Measurements from ENCODE around the gene PCSK1. TPM values are rescaled to one million over a fixed set of nuclear protein-coding genes. Genes with fewer than 3 reads are reported as not detected.

Gene PCSK1
- total RNA-seq (2021; ENCODE audit: unreplicated experiment) (not detected), Bru-seq, nascent RNA (percentile 4 among the genes with signal in this experiment), BruChase-seq, experiment 1, labeled RNA remaining after a 2-hour chase (not detected), BruChase-seq, experiment 2, labeled RNA remaining after a 6-hour chase (percentile 3 among the genes with signal in this experiment)
- not detected for polyA plus RNA-seq (2012; ENCODE audit: insufficient read length)
- long read RNA-seq, result 0 reads

DNA sequence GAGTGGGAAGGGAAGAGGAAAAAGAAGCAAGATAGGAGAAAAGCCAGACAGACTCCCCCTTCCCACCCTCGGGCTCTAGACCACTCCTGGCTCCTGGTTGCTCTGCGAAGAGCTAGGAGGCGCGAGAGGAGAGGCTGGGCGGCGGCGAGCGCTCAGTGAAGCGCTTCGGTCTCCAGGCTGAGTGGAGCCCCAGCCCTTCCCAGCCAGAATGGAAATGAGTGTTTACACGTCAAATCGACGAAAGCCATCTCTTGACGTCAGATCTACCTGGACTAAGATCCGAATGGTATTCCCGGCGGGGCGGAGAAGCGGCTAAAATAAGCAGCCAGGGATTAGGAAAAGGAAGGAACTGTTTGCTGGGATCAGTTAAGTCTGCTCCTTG lies at the start of gene PCSK1:
TSS of gene PCSK1 (minus strand) at position 183 of the 382 bp plus-strand sequence. CDS start 206 bp downstream, outside the sequence.
- no peak for ATAC-seq
- Histone ChIP-seq H3K27ac (ENCODE audit: low read length) (no peak within 1 kb of the TSS), H3K36me3 (ENCODE audit: control insufficient read depth, insufficient read depth, low read length) (no peaks in the 10 kb centered on the region), H3K27me3 (ENCODE audit: control insufficient read depth, insufficient read depth, low read length) (peaks cover 16% of the 10 kb centered on the region), H3K9me3 (ENCODE audit: control insufficient read depth, insufficient read depth, low read depth, low read length) (no peaks in the 10 kb centered on the region), H3K4me3 (ENCODE audit: low read depth in 2 of 2, low read length in 2 of 2) (no peak within 1 kb of the TSS), H3K4me1 (ENCODE audit: control insufficient read depth, insufficient read depth, low read length) (no peaks in the 10 kb centered on the region)
- TF ChIP-seq, protein P1, sequence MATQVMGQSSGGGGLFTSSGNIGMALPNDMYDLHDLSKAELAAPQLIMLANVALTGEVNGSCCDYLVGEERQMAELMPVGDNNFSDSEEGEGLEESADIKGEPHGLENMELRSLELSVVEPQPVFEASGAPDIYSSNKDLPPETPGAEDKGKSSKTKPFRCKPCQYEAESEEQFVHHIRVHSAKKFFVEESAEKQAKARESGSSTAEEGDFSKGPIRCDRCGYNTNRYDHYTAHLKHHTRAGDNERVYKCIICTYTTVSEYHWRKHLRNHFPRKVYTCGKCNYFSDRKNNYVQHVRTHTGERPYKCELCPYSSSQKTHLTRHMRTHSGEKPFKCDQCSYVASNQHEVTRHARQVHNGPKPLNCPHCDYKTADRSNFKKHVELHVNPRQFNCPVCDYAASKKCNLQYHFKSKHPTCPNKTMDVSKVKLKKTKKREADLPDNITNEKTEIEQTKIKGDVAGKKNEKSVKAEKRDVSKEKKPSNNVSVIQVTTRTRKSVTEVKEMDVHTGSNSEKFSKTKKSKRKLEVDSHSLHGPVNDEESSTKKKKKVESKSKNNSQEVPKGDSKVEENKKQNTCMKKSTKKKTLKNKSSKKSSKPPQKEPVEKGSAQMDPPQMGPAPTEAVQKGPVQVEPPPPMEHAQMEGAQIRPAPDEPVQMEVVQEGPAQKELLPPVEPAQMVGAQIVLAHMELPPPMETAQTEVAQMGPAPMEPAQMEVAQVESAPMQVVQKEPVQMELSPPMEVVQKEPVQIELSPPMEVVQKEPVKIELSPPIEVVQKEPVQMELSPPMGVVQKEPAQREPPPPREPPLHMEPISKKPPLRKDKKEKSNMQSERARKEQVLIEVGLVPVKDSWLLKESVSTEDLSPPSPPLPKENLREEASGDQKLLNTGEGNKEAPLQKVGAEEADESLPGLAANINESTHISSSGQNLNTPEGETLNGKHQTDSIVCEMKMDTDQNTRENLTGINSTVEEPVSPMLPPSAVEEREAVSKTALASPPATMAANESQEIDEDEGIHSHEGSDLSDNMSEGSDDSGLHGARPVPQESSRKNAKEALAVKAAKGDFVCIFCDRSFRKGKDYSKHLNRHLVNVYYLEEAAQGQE (IDR thresholded peaks at IDR 0.05; ENCODE audit: insufficient read depth in 1 of 2, low read depth in 2 of 2, low read length in 1 of 2), result no peak
- TF ChIP-seq POLR2AphosphoS5 (IDR thresholded peaks at IDR 0.05; ENCODE audit: low read depth, low read length) (no peak), TCF7L2 (IDR thresholded peaks at IDR 0.05; ENCODE audit: low read depth, low read length) (no peak), SIN3A (IDR thresholded peaks at IDR 0.05; ENCODE audit: borderline replicate concordance, insufficient read depth, low read depth, low read length) (no peak)
- TF ChIP-seq, protein P2, sequence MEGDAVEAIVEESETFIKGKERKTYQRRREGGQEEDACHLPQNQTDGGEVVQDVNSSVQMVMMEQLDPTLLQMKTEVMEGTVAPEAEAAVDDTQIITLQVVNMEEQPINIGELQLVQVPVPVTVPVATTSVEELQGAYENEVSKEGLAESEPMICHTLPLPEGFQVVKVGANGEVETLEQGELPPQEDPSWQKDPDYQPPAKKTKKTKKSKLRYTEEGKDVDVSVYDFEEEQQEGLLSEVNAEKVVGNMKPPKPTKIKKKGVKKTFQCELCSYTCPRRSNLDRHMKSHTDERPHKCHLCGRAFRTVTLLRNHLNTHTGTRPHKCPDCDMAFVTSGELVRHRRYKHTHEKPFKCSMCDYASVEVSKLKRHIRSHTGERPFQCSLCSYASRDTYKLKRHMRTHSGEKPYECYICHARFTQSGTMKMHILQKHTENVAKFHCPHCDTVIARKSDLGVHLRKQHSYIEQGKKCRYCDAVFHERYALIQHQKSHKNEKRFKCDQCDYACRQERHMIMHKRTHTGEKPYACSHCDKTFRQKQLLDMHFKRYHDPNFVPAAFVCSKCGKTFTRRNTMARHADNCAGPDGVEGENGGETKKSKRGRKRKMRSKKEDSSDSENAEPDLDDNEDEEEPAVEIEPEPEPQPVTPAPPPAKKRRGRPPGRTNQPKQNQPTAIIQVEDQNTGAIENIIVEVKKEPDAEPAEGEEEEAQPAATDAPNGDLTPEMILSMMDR (IDR thresholded peaks at IDR 0.05), result no peak
- intact Hi-C loops (cut with micrococcal nuclease; ENCODE audit: unreplicated experiment), result no loop called here
- BruUV-seq (replicated peaks), result no TSS peak
- DNase-seq (ENCODE audit: low read depth, low spot score), result no peak
- CTCF ChIA-PET, result no interaction called here
- in situ Hi-C loops (cut with HindIII; ENCODE audit: low pct_unique_long_range_greater_than_20kb, low sequenced_read_pairs), result no loop called here
- POLR2A ChIA-PET, result no interaction called here

DNA sequence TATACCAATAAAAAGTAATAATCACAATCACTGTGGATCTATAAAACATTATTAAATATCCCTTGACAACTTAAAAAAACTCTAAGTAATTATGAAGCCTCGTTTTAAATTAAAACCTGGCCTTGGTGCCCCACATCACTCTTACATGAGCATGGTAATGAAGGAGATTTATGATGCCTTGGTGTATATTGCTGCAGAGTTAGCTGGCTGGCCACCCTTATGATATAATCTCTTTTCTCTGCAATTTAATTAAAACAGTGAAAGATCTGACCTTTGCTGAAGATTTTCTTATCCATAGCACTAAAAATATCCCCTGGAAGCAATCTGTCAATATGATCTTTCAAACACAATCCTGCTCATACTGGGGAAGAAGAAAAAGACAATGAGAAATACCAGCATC lies 48.8 kb upstream of the PCSK1 start:
- DNase-seq (ENCODE audit: low read depth, low spot score), result no peak
- TF ChIP-seq, protein P2 (IDR thresholded peaks at IDR 0.05), result no peak
- TF ChIP-seq, protein P1 (IDR thresholded peaks at IDR 0.05; ENCODE audit: insufficient read depth in 1 of 2, low read depth in 2 of 2, low read length in 1 of 2), result no peak
- TF ChIP-seq POLR2AphosphoS5 (IDR thresholded peaks at IDR 0.05; ENCODE audit: low read depth, low read length), result no peak
- no peak for TF ChIP-seq TCF7L2 (IDR thresholded peaks at IDR 0.05; ENCODE audit: low read depth, low read length)
- no peak for ATAC-seq
- peaks cover 8% of the 10 kb centered on the region for H3K27me3 ChIP-seq (ENCODE audit: control insufficient read depth, insufficient read depth, low read length)
- BruUV-seq (replicated peaks), result no TSS peak
- ChIA-PET CTCF (no interaction called here), POLR2A (no interaction called here)
- no peaks in the 10 kb centered on the region for H3K4me1 ChIP-seq (ENCODE audit: control insufficient read depth, insufficient read depth, low read length)
- no peaks in the 10 kb centered on the region for H3K36me3 ChIP-seq (ENCODE audit: control insufficient read depth, insufficient read depth, low read length)
- H3K4me3 ChIP-seq (ENCODE audit: low read depth in 2 of 2, low read length in 2 of 2), result no peak overlapping the region
- intact Hi-C loops (cut with micrococcal nuclease; ENCODE audit: unreplicated experiment), result no loop called here
- in situ Hi-C loops (cut with HindIII; ENCODE audit: low pct_unique_long_range_greater_than_20kb, low sequenced_read_pairs), result no loop called here
- H3K27ac ChIP-seq (ENCODE audit: low read length), result no peak overlapping the region
- H3K9me3 ChIP-seq (ENCODE audit: control insufficient read depth, insufficient read depth, low read depth, low read length), result no peaks in the 10 kb centered on the region

Data from Panc1 (cell line).